Cardiac fibroblast (primary cell): ENCODE results near the gene TSKS.

Source experiments
- DNase-seq, 2 donors: peaks; one replicate each; pipeline versions ENCODE4 v3.0.0 to v3.0.0-alpha.2; 2010; ENCODE audit warnings: low read depth in 2 of 2
- H3K4me3 ChIP-seq, 2 donors: replicated peaks in 1 of 2; 1 replicate in 1 of 2; 2 replicates in 1 of 2; pipeline ENCODE4 v1.5.1; 2011; ENCODE audit warnings: low read depth in 2 of 2, low read length in 2 of 2, mild to moderate bottlenecking in 2 of 2, moderate library complexity in 1 of 2
- TF ChIP-seq, protein P1 (sequence below): IDR thresholded peaks from one replicate; pipeline ENCODE4 v1.5.1; 2011; ENCODE audit warnings: low read depth, mild to moderate bottlenecking, low read length, inconsistent platforms

Gene TSKS, protein sequence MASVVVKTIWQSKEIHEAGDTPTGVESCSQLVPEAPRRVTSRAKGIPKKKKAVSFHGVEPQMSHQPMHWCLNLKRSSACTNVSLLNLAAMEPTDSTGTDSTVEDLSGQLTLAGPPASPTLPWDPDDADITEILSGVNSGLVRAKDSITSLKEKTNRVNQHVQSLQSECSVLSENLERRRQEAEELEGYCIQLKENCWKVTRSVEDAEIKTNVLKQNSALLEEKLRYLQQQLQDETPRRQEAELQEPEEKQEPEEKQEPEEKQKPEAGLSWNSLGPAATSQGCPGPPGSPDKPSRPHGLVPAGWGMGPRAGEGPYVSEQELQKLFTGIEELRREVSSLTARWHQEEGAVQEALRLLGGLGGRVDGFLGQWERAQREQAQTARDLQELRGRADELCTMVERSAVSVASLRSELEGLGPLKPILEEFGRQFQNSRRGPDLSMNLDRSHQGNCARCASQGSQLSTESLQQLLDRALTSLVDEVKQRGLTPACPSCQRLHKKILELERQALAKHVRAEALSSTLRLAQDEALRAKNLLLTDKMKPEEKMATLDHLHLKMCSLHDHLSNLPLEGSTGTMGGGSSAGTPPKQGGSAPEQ

DNA sequence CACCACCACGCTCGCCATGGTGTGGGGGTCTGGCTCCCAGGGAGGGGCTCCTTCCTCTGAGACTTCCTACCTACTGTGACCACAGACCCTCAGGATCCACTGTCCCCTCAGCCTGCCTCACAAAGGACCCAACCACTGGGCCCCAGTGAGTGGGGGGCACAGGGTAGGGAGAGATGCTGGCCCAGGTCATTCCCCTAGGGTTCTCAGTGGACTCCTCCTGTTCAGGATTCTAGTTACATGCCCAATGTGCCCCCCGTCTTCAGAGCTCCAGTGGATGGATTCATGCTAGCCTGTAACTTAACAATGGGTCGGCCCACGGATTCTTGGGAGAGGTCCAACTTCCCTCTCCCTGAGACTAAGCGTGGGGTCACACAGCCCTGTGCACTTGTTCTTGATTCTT, at the start of gene TSKS:
Gene TSKS, minus strand, starts transcription at position 77 of the 400 bp plus-strand sequence. Its CDS starts 59 bp downstream, at position 18.
- TF ChIP-seq, protein P1, sequence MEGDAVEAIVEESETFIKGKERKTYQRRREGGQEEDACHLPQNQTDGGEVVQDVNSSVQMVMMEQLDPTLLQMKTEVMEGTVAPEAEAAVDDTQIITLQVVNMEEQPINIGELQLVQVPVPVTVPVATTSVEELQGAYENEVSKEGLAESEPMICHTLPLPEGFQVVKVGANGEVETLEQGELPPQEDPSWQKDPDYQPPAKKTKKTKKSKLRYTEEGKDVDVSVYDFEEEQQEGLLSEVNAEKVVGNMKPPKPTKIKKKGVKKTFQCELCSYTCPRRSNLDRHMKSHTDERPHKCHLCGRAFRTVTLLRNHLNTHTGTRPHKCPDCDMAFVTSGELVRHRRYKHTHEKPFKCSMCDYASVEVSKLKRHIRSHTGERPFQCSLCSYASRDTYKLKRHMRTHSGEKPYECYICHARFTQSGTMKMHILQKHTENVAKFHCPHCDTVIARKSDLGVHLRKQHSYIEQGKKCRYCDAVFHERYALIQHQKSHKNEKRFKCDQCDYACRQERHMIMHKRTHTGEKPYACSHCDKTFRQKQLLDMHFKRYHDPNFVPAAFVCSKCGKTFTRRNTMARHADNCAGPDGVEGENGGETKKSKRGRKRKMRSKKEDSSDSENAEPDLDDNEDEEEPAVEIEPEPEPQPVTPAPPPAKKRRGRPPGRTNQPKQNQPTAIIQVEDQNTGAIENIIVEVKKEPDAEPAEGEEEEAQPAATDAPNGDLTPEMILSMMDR, result no peak
- DNase-seq, result no peak
- H3K4me3 ChIP-seq, result no peak within 1 kb of the TSS

DNA sequence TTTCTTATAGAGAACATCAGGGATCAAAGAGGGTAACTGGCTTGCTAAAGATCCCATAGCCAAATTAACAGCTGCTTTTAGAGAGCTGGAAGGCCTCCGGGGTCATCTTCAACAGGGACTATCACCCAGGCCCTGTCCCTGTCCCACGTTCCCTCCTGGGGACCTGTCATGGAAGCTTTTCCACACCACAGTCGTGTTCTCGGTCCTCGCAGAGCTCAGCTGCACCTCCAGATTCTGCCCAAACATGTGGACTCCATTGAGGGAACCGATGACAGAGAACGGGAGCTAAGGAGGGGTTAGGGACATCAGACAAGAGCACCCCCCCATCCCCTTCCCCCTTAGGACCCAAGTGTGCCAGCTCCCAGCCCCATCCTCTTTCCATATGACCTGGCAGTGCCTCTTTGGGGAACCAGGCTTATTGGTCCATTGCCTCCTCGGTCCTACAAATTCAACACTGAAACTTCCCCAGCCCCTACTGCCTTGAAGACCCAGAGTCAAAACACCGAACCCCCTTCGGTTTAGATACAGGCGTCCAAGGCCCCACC, 49.4 kb upstream of the TSKS start:
- no peak for DNase-seq
- peak overlapping the region; percentile 69 to 77 for H3K4me3 ChIP-seq
- TF ChIP-seq, protein P1, result no peak

- H3K4me3 ChIP-seq, result no peak overlapping the region
- DNase-seq, result no peak
- TF ChIP-seq, protein P1, result no peak
Measured at GRCh38 chr19:49811328-49811727, 48.2 kb upstream of the TSKS start.

DNA sequence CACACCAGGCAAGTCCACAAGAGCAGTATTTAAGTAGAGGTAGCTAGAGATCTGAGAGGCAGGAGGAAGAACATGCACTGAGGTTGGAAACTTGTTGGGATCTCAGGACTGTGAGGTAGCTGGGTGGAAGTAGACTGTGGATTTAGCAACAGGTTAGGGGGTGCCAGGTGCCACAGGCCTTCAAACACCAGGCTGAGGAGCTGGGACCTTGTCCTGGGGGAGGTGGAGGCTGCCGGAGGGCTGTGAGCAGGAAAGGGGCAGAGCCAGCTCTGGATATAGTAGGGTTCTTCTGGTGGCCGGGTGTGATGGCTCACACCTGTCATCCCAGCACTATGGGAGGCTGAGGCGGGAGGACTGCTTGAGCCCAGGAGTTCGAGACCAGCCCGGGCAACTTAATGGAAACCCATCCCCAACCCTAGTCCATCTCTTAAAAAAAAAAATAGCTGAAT, 46.9 kb upstream of the TSKS start:
- H3K4me3 ChIP-seq, result no peak overlapping the region
- TF ChIP-seq, protein P1, result no peak
- no peak for DNase-seq

GRCh38 chr19:49809160-49809940, 46.2 kb upstream of the TSKS start:
- DNase-seq, result peak in 1 of 2 donors; percentile 19
- TF ChIP-seq, protein P1, result no peak
- H3K4me3 ChIP-seq, result peak overlapping the region; percentile 60 to 66

GRCh38 chr19:49808711-49809159, 45.6 kb upstream of the TSKS start:
- peak; percentile 79 to 91 for DNase-seq
- peak overlapping the region; percentile 60 to 66 for H3K4me3 ChIP-seq

More at GRCh38 chr19:49808711-49809159, 45.6 kb upstream of the TSKS start:
- TF ChIP-seq, protein P1, result no peak
